ENCODE results near the gene SETSIP.
A peak's percentile ranks its signal among the peaks of the same experiment; 100 is the strongest.

The SETSIP gene, protein sequence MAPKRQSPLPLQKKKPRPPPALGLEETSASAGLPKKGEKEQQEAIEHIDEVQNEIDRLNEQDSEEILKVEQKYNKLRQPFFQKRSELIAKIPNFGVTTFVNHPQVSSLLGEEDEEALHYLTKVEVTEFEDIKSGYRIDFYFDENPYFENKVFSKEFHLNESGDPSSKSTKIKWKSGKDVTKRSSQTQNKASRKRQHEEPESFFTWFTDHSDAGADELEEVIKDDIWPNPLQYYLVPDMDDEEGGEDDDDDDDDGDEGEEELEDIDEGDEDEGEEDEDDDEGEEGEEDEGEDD

GRCh38 chr1:92075311-92075710, at the start of gene SETSIP:
Gene SETSIP (minus strand): TSS chr1:92075411. CDS start chr1:92075411, 0 bp downstream.
- Histone ChIP-seq H3K27me3 (no peaks in the 10 kb centered on the region), H3K9ac (no peak within 1 kb of the TSS), H3K4me1 (peaks cover 0 to 6% (median 2%) of the 10 kb centered on the region in 10 experiments; a peak in 5 of 20 replicates), H3K27ac (no peak within 1 kb of the TSS), H3K4me2 (no peak within 1 kb of the TSS), H3K36me3 (no peaks in the 10 kb centered on the region), H4K20me1 (no peaks in the 10 kb centered on the region), H3K4me3 (no peak within 1 kb of the TSS), H3K9me3 (replicated peaks in 1 of 11) (no peaks in the 10 kb centered on the region)
- TF ChIP-seq Cebpa-rat (IDR thresholded peaks at IDR 0.05), result no peak

DNA sequence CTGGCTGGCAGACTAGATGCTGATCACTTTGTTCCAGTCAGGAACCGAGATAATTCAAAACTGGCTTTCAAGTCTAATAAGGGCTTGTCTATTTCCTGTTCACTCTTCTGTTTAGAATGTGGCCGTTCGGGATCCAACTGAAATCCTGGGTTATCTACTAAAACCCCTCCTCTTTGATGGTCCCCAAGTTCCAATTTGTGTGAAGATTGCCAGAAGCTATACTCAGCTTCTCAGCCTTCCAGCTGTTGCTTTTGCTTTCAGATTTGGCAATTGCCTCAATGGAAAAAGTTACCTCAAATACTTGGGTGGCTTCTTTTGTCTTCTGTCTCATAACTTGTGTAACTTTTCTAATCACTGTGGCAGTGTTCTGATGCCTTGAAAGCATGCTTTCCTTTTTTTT, 48.7 kb upstream of the SETSIP start:
- Histone ChIP-seq H3K36me3 (no peaks in the 10 kb centered on the region; a peak in 1 of 22 replicates), H3K4me1 (no peaks in the 10 kb centered on the region), H3K27me3 (no peaks in the 10 kb centered on the region), H4K20me1 (no peaks in the 10 kb centered on the region), H3K4me3 (no peak overlapping the region), H3K9ac (no peak overlapping the region), H3K4me2 (no peak overlapping the region), H3K9me3 (replicated peaks in 1 of 11) (peaks cover 0 to 4% (median 0%) of the 10 kb centered on the region in 11 experiments; a peak in 1 of 22 replicates), H3K27ac (no peak overlapping the region)
- TF ChIP-seq Cebpa-rat (IDR thresholded peaks at IDR 0.05), result no peak

GRCh38 chr1:92118826-92119225, 43.6 kb upstream of the SETSIP start:
- H3K4me3 ChIP-seq, result no peak overlapping the region
- no peaks in the 10 kb centered on the region for H3K9me3 ChIP-seq (replicated peaks in 1 of 11)
- H3K27me3 ChIP-seq, result no peaks in the 10 kb centered on the region
- no peak overlapping the region for H3K9ac ChIP-seq
- no peak overlapping the region for H3K4me2 ChIP-seq
- peaks cover 0 to 4% (median 0%) of the 10 kb centered on the region in 11 experiments; a peak in 2 of 22 replicates for H3K36me3 ChIP-seq
- peaks cover 0 to 5% (median 0%) of the 10 kb centered on the region in 10 experiments; a peak in 1 of 20 replicates for H3K4me1 ChIP-seq
- H3K27ac ChIP-seq, result no peak overlapping the region
- no peaks in the 10 kb centered on the region for H4K20me1 ChIP-seq
- no peak for TF ChIP-seq Cebpa-rat (IDR thresholded peaks at IDR 0.05)

GRCh38 chr1:92117526-92117925, 42.3 kb upstream of the SETSIP start:
- H3K4me2 ChIP-seq, result no peak overlapping the region
- TF ChIP-seq Cebpa-rat (IDR thresholded peaks at IDR 0.05), result no peak
- no peaks in the 10 kb centered on the region for H3K9me3 ChIP-seq (replicated peaks in 1 of 11)

GRCh38 chr1:92108631-92109030, 33.4 kb upstream of the SETSIP start:
- no peak overlapping the region for H3K27ac ChIP-seq
- H3K9ac ChIP-seq, result no peak overlapping the region
- no peaks in the 10 kb centered on the region for H3K27me3 ChIP-seq

More at GRCh38 chr1:92117526-92117925, 42.3 kb upstream of the SETSIP start:
- peaks cover 0 to 4% (median 0%) of the 10 kb centered on the region in 11 experiments; a peak in 2 of 22 replicates for H3K36me3 ChIP-seq
- H3K4me3 ChIP-seq, result no peak overlapping the region
- peaks cover 0 to 5% (median 0%) of the 10 kb centered on the region in 10 experiments; a peak in 1 of 20 replicates for H3K4me1 ChIP-seq
- no peak overlapping the region for H3K27ac ChIP-seq
- no peaks in the 10 kb centered on the region for H4K20me1 ChIP-seq
- no peaks in the 10 kb centered on the region for H3K27me3 ChIP-seq
- no peak overlapping the region for H3K9ac ChIP-seq

DNA sequence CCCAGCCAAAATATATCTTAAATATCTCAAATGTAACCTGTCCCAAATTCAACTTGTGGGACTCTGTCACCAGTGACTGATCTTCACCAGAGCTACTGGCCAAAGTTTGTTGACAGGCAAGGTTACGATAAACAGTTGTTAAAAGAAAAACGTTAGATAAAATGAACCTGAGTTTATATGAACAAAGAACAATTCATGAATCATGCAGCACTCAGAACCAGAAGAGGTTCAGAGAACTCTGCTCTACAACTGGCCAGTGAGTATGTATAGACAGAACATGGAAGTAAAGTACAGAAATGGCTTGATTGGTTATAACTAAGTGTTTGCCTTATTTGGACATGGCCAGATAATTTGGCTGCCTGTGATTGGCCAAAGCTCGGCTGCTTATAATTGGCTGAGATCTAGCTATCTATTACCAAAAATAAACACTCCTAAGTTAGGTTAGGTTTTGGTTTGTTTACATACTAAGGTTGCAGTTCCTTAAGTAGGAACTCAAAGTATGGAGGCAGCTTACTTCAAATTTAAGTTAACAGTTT, 30.4 kb upstream of the SETSIP start:
- Histone ChIP-seq H3K9me3 (replicated peaks in 1 of 11) (peaks cover 0 to 9% (median 6%) of the 10 kb centered on the region in 11 experiments; a peak in 5 of 22 replicates), H3K27ac (no peak overlapping the region), H3K27me3 (no peaks in the 10 kb centered on the region), H3K4me2 (no peak overlapping the region), H3K4me1 (no peaks in the 10 kb centered on the region), H3K4me3 (no peak overlapping the region), H3K36me3 (peaks cover 0 to 29% (median 0%) of the 10 kb centered on the region in 11 experiments; a peak in 6 of 22 replicates), H3K9ac (no peak overlapping the region), H4K20me1 (no peaks in the 10 kb centered on the region)
- no peak for TF ChIP-seq Cebpa-rat (IDR thresholded peaks at IDR 0.05)

More at GRCh38 chr1:92108631-92109030, 33.4 kb upstream of the SETSIP start:
- H3K4me1 ChIP-seq, result no peaks in the 10 kb centered on the region
- no peak for TF ChIP-seq Cebpa-rat (IDR thresholded peaks at IDR 0.05)
- H4K20me1 ChIP-seq, result no peaks in the 10 kb centered on the region
- peaks cover 0 to 16% (median 0%) of the 10 kb centered on the region in 11 experiments; a peak in 6 of 22 replicates for H3K36me3 ChIP-seq
- peaks cover 0 to 9% (median 6%) of the 10 kb centered on the region in 11 experiments; a peak in 5 of 22 replicates for H3K9me3 ChIP-seq (replicated peaks in 1 of 11)
- H3K4me2 ChIP-seq, result no peak overlapping the region
- H3K4me3 ChIP-seq, result no peak overlapping the region

- no peaks in the 10 kb centered on the region for H3K9me3 ChIP-seq (replicated peaks in 1 of 11)
- no peaks in the 10 kb centered on the region for H4K20me1 ChIP-seq
- peak overlapping the region in 4 of 11 experiments; percentile 21 to 50 (median 38); a peak in 6 of 22 replicates for H3K4me2 ChIP-seq
- TF ChIP-seq Cebpa-rat (IDR thresholded peaks at IDR 0.05), result no peak
- no peak overlapping the region for H3K4me3 ChIP-seq
- H3K27ac ChIP-seq, result peak overlapping the region in 1 of 11 experiments; percentile 46; a peak in 1 of 22 replicates
- H3K4me1 ChIP-seq, result peaks cover 0 to 16% (median 0%) of the 10 kb centered on the region in 10 experiments; a peak in 8 of 20 replicates
- no peak overlapping the region for H3K9ac ChIP-seq
- peaks cover 0 to 5% (median 0%) of the 10 kb centered on the region in 11 experiments; a peak in 2 of 22 replicates for H3K36me3 ChIP-seq
- no peaks in the 10 kb centered on the region for H3K27me3 ChIP-seq
Measured at GRCh38 chr1:92096317-92096716, 21.1 kb upstream of the SETSIP start.

DNA sequence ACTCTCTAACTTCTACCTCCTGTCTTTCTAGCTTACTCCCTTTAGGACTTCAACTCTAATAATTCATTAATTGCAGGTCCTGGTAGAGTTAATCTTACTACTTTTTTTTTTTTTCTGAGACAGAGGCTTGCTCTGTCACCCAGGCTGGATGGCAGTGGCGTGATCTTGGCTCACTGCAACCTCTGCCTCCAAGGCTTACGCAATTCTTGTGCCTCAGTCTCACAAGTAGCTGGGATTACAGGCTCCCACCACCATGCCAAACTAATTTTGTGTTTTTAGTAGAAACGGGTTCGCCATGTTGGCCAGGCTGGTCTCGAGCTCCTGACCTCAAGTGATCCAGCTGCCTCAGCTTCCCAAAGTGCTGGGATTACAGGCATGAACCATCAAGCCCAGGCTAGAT, 20.7 kb upstream of the SETSIP start:
- no peak overlapping the region for H3K9ac ChIP-seq
- TF ChIP-seq Cebpa-rat (IDR thresholded peaks at IDR 0.05), result 0 out of 22 replicates have a peak, but pooled peaks of 1 of the 11 experiments have one; percentile 44
- peak overlapping the region in 4 of 11 experiments; percentile 21 to 50 (median 38); a peak in 6 of 22 replicates for H3K4me2 ChIP-seq

DNA sequence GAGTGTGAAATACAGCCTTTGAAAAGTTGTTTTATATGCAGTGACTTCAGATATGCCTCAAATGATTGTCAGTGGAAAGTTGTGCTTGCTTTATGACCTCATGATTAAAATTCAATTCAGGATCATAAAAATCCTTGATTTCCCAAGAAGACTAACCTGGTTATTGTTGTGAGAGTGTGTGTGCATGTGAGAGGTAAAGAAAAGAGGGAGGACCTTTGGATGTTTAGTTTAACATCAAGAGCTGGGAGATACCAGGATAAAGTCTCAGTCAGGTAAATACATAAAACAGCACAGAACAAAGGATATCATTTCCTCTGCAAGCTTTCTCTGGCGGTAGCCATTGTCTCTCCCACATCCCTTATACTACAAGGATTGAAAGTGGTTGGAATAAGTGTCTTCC, 19.4 kb upstream of the SETSIP start:
- H3K27me3 ChIP-seq, result no peaks in the 10 kb centered on the region
- H4K20me1 ChIP-seq, result no peaks in the 10 kb centered on the region
- H3K9me3 ChIP-seq (replicated peaks in 1 of 11), result peaks cover 0 to 9% (median 0%) of the 10 kb centered on the region in 11 experiments; a peak in 1 of 22 replicates
- peaks cover 0 to 8% (median 0%) of the 10 kb centered on the region in 11 experiments; a peak in 4 of 22 replicates for H3K36me3 ChIP-seq
- no peak overlapping the region for H3K9ac ChIP-seq
- no peak overlapping the region for H3K4me3 ChIP-seq
- H3K27ac ChIP-seq, result no peak overlapping the region
- no peak for TF ChIP-seq Cebpa-rat (IDR thresholded peaks at IDR 0.05)
- peaks cover 0 to 16% (median 0%) of the 10 kb centered on the region in 10 experiments; a peak in 8 of 20 replicates for H3K4me1 ChIP-seq
- H3K4me2 ChIP-seq, result no peak overlapping the region

More for the DNA sequence above, 20.7 kb upstream of the SETSIP start:
- H3K9me3 ChIP-seq (replicated peaks in 1 of 11), result peaks cover 0 to 4% (median 0%) of the 10 kb centered on the region in 11 experiments; a peak in 1 of 22 replicates
- peaks cover 0 to 16% (median 0%) of the 10 kb centered on the region in 10 experiments; a peak in 8 of 20 replicates for H3K4me1 ChIP-seq
- no peaks in the 10 kb centered on the region for H3K27me3 ChIP-seq
- peak overlapping the region in 2 of 11 experiments; percentile 2 to 46; a peak in 3 of 22 replicates for H3K27ac ChIP-seq
- no peaks in the 10 kb centered on the region for H4K20me1 ChIP-seq
- no peak overlapping the region for H3K4me3 ChIP-seq
- H3K36me3 ChIP-seq, result peaks cover 0 to 5% (median 0%) of the 10 kb centered on the region in 11 experiments; a peak in 2 of 22 replicates

Measured in BLaER1 treated with 17β-estradiol and CSF1 and Interleukin-3, amounts not matched to agents 10 nM and 100 nM (cell line).